ENCODE measurements around the gene PPP2R2C. TPM values are rescaled to one million over a fixed set of nuclear protein-coding genes. Genes with fewer than 3 reads are reported as not detected.

PPP2R2C gene
- total RNA-seq, 1 experiment from 2014 or later: 8.1 TPM

DNA sequence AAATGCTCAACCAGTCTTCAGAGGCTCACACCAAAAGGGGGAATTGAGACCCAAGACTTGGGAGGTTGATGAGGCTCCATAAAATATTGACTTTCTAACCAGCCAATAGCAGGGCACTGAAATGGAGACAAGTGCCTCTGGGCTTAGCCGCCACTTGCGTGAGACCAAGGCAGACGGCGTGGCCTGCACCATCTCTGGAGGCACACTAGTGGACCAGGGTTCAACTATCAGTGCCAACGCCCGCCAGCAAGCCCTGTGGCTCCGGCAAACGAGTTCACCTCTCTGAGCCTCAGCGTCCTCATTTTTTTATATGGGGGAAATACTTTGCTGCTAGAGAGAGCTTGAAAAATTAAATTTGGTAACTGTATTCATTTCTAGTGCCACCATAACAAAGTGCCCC is 50.3 kb downstream of the PPP2R2C start:
- no peaks in the 10 kb centered on the region for H3K23me2 ChIP-seq (ENCODE audit: insufficient read length, low read depth, low read length, poor library complexity, severe bottlenecking)
- H3K56ac ChIP-seq (ENCODE audit: insufficient read length, low read depth, low read length): no peak overlapping the region
- H2BK20ac ChIP-seq (ENCODE audit: low read depth, low read length, poor library complexity, severe bottlenecking): no peak overlapping the region
- H2BK5ac ChIP-seq (ENCODE audit: insufficient read length, low read length): no peak overlapping the region
- H3K4me1 ChIP-seq (ENCODE audit: insufficient read depth, low read length): no peaks in the 10 kb centered on the region
- no peak overlapping the region for H2AFZ ChIP-seq (ENCODE audit: low read length)
- no peak overlapping the region for H2BK15ac ChIP-seq (ENCODE audit: low read depth, low read length)
- no peak overlapping the region for H3K14ac ChIP-seq (ENCODE audit: insufficient read depth, low read length)
- H3K4me2 ChIP-seq (ENCODE audit: insufficient read depth, insufficient read length, low read length): no peak overlapping the region
- no peak overlapping the region for H3T11ph ChIP-seq (ENCODE audit: low read length)
- no peak overlapping the region for H3K18ac ChIP-seq (ENCODE audit: insufficient read length, low read depth, low read length)
- H2BK12ac ChIP-seq (ENCODE audit: insufficient read length, low read depth, low read length): no peak overlapping the region
- no peak overlapping the region for H3K23ac ChIP-seq (ENCODE audit: insufficient read length, low read depth, low read length)
- H2AK5ac ChIP-seq (ENCODE audit: insufficient read length, low read length): no peak overlapping the region
- no peak overlapping the region for H3K27ac ChIP-seq (ENCODE audit: insufficient read length, low read depth, low read length)
- H3K27me3 ChIP-seq (ENCODE audit: insufficient read depth, low read length): no peaks in the 10 kb centered on the region
- Mint-ChIP-seq H3K27ac (no peak overlapping the region; a peak in 1 of 7 replicates), H3K36me3 (ENCODE audit: insufficient read depth in 1 of 3, low read depth in 3 of 3) (no peaks in the 10 kb centered on the region), H3K4me1 (no peaks in the 10 kb centered on the region), H3K27me3 (ENCODE audit: low read depth) (no peaks in the 10 kb centered on the region), H3K9me3 (no peaks in the 10 kb centered on the region), H3K4me3 (no peak overlapping the region)
- no peak overlapping the region for H2BK120ac ChIP-seq (ENCODE audit: low read depth, low read length, poor library complexity, severe bottlenecking)
- no peak overlapping the region for H3K4ac ChIP-seq (ENCODE audit: low read depth, low read length)
- H3K9me3 ChIP-seq (ENCODE audit: control insufficient read depth, low read depth, low read length): no peaks in the 10 kb centered on the region
- TF ChIP-seq, protein P1, sequence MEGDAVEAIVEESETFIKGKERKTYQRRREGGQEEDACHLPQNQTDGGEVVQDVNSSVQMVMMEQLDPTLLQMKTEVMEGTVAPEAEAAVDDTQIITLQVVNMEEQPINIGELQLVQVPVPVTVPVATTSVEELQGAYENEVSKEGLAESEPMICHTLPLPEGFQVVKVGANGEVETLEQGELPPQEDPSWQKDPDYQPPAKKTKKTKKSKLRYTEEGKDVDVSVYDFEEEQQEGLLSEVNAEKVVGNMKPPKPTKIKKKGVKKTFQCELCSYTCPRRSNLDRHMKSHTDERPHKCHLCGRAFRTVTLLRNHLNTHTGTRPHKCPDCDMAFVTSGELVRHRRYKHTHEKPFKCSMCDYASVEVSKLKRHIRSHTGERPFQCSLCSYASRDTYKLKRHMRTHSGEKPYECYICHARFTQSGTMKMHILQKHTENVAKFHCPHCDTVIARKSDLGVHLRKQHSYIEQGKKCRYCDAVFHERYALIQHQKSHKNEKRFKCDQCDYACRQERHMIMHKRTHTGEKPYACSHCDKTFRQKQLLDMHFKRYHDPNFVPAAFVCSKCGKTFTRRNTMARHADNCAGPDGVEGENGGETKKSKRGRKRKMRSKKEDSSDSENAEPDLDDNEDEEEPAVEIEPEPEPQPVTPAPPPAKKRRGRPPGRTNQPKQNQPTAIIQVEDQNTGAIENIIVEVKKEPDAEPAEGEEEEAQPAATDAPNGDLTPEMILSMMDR (conservative IDR thresholded peaks at IDR 0.05): no peak
- no peaks in the 10 kb centered on the region for H3K79me2 ChIP-seq (ENCODE audit: insufficient read depth, low read length)
- WGBS (ENCODE audit: extremely low coverage, insufficient read length, low lambda C conversion rate): no CpG with 5 or more reads among the region's 9 CpGs
- DNase-seq: no peak
- no peak overlapping the region for H3K9ac ChIP-seq (ENCODE audit: extremely low read depth, insufficient read length, low read length)
- H4K5ac ChIP-seq (ENCODE audit: insufficient read length, low read depth, low read length): no peak overlapping the region
- no peaks in the 10 kb centered on the region for H3K79me1 ChIP-seq (ENCODE audit: insufficient read depth, low read depth, low read length, poor library complexity, severe bottlenecking)
- H4K20me1 ChIP-seq (ENCODE audit: control insufficient read depth, insufficient read depth, insufficient read length): no peaks in the 10 kb centered on the region
- H4K8ac ChIP-seq (replicated peaks; ENCODE audit: insufficient read length, low read depth, low read length): no peak overlapping the region
- no peak overlapping the region for H4K91ac ChIP-seq (ENCODE audit: insufficient read length, low read depth, low read length)

Measured in H9 (cell line).